SW480 (cell line): Measurements from ENCODE around the gene MED13L.
"Not testable (repeated sequence)": the region's sequence is repeated elsewhere in the genome, so short reads cannot be mapped to it uniquely, and the experiment has no call there.

Source experiments
- DNase-seq: peaks from one replicate; pipeline ENCODE4 v3.0.0-alpha.2; 2016; ENCODE audit warnings: low spot score

Gene MED13L

DNA sequence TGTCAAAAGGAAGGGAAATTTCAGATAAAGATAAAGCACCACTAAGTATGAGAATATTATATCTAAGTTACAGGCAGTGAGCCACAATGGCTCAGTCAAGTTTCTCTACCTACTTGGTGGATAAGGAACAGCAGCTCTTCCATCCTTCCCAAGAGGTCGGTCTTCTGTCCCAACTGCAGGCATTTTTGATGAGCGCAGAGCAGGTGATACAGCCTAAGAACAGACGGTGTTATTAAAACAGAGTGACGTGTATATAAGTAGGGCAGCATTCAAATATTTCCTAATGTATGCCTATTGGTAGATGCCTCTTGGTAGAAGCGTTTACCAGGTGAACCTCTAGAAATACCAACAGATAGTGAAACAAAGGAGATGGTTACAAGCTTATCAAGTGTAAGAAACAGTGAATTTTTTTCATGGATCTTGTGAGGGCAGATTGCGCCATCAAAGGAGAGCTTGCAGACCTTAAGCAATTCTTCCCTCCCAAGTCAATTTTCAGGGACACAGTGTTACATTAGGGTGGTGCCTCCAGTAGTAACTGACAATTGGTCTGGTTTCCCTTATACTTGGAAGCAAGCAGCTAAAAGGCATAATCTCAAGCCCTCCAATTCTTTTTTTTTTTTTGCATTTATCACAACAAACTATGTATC, 274.5 kb downstream of the MED13L start:
- DNase-seq, result no peak

DNA sequence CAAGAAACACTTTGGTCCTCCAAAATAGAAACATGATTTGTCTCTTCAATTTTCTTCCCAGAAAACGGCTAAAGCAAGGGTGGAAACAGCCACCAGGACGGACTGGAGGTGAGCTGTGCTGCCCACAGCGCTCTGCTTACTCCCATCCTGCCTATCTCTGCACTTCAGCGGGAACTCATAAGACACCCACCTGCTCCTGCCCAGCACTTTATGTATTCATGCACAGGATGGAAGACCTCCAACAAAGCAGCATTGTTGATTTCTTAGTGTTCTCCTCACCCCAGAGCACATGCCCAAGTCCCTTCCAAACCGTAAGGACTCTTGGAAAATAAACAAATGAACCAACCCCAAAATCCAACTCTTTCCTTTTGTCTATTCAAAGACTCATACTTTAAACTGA, 277.2 kb downstream of the MED13L start:
- DNase-seq, result peak; percentile 44

DNA sequence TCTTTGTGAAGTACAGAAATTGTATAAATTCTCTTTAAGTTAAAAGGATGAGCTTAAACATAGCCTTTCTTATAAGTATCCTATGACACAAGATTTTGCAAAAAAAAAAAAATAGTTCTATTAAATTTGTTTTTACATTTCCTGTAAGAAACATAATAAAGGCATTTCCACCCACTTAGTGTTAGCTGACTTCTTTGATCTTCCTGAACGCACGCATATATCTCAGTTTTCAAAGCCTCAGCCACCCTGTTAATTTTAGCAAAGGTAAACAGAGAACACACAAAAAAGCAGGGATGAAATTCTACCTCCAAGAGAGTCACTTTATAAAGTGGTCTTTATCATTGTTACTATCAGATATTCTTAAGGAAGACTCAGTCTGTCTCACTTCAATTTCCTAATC, 277.9 kb downstream of the MED13L start:
- DNase-seq, result peak; percentile 42

DNA sequence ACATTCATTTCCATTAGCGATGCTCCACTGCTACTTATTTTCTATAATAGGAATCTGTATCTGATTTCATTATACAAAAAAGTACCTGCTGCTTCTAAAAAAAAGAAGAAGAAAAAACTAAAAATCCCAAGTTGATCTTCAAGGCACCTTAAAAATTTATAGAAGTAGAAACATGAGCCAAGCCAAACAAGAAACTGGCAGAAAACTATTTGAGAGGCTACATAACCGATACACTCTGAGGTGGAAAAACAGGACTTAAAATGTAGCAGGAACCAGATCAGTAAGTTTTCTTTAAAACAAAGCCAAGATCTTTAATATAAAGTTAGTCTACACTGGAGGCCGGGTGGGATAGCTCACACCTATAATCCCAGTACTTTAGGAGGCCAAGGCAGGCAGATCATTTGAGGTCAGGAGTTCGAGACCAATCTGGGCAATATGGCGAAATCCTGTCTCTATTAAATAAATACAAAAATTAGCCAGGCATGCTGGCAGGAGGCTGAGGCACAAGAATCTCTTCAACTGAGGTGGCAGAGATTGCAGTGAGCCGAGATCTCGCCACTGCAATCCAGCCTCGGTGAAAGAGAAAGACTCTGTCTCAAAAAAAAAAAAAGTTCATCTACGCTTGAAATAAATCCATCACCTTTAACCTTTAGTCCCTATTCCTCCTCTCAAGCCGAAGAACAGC, 278.6 kb downstream of the MED13L start:
- no peak for DNase-seq

DNA sequence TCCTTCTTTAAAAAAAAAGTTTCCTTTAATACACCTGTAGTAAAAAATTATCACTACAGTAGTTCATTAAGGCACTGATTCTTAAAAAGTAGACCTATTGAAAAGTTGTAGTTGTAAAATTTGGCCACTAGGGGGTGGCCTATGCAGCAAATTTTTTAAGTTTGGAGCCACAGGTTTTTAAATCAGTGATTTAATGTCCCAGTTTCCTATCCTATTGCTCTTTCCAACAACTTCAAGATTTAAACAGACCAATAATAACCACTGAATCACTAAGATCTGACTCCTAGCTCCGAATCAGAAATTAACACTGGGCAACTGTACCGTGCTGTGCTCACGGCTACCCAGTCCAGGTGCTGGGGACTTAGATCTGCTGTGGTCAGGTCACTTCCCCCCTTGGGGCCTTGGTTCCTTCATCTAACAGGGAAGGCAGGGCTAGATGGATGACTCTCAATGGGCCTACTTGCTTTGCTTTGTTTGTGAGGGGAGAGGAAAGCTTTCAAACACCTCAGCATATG, 279.3 kb downstream of the MED13L start:
- peak; percentile 54 for DNase-seq

DNA sequence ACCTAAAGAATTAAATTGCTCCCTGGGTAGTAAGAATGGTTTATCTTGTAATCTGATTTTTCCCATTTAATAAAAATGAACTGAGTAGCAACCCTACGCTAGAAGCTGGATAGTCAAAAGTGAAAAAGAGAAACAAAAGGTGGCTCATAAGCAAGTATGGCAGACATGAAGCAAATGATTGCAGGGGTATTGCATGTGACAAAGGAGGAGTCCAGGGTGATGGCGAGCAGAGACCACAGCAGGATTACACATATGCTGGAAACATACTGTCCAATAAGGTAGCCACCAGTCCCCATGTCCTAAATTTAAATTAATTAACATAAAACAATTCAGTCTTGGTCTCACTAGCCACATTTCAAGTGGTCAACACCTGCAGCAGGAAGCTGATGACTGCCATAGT, 283.8 kb downstream of the MED13L start:
- DNase-seq, result no peak

DNA sequence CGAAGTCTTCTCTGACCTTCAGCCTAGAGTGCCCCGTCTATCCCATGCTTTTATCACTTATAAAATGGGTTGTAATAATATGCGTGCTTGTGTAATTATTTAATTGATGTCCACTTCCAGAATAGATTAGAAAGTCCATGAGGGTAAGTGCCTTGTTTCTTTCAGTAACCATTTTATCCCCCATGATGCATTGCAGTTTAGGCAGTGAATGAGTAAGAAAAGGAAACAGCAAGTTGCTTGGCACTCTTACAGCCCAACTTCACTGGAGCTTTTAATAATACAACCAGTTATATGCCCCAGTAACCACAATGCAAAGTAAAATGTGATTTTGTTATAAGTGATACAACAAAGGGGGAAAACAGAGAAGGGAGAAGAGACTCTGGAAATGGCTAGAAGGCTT, 287.3 kb downstream of the MED13L start:
- no peak for DNase-seq

DNA sequence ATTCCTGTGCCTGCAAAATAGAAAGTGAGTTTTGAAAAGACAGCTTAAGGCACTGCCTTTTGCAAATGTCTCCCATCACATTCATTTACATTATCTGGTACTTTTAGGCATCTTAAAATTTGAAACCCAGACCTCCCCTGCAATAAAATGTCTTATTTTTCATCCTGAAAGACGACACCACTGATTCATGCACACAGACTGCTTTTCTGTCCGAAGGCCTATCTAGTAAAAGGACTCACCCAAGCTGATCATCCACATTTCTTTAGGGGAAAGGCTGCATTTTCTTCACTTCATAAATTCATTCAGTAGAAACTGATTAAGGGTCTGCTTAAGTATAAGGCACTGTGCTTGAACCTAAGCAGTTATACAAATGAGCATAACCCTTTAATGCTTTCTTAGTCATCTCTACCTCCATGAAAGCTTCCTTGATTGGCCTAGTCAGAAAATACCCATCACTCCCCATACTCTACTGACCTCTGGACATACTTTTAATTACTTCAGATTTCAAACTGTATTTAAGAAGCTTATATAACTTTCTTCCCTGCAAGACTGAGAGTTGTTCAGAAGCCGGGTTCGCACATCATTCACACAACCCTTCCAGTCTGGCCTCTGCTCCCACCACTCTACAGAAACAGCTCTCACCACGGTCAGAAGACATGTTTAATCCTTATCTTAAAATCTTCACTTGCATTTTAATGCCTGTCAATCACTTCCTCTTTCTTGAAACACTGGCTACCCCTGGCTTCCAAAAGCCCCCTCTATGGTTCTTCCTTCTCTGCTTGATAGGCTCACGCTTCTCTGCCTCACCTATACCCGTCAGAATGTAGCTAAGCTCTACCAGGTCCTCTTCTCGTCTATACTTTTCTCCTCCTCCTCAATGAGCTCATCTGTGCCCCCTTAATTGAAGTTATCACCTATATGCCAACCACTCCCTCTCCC, 288.6 kb downstream of the MED13L start:
- no peak for DNase-seq

DNA sequence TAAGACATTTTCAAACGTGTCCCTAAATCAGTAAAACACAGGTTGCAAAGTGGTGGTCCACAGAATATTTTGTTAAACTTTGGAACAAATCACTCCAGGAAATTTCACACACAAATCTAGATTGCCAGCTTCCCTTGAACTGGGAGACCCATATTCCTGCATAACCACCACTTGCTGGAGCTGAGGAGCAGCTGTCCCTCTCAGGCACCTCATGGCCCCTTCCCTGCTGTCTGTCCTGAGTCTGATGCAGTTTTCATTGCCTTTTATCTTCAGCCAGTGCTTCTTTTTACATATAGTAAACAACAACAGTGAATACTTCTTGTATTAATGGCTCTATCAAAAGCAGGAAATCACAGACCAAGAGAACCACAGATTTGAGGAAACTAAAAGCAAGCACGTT, 289.3 kb downstream of the MED13L start:
- no peak for DNase-seq

DNA sequence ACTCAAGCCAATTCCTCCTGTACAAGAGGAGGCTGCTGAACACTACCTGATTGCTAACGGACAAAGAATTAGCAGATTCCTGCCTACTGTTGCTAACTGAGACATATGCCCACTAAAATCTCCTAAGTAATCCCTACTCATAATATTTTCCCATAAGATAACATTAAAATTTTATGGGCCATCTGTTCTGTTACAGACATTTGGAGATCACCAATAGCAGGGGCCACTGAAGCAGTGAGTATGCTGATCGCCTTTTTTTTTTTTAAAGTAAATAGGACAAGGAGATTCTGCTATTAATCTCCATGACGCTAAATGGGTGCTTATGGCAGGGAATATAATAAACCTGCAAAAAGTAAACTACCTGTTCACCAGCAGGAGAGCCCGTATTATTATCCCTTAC, 292.9 kb downstream of the MED13L start:
- no peak for DNase-seq

DNA sequence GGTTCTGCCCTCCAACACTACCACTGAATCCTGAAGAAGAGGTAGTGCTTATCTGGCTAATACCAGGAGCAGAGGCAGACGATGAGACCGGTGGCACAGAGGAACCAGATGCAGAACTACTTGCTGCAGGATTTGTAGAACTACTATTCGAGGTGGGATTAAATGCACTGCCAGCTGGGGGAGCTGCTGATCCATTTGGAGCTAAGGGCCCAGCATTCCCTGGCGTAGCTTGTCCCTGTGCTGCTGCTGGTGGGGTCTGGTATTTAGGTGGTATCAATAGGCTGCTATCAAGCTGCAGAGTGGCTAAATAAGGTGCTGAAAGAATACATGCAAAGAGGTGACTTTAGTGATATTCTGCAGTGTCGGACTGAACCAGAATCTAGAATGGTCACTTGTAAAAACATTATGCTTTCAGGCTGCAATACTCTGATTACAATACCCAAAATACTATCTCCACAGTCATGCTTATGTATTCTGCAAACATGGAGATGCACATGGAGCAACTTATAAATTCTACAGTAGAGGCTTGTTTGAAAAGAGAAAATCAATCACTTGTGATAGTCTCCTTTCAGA, 294.2 kb downstream of the MED13L start:
- no peak for DNase-seq

DNA sequence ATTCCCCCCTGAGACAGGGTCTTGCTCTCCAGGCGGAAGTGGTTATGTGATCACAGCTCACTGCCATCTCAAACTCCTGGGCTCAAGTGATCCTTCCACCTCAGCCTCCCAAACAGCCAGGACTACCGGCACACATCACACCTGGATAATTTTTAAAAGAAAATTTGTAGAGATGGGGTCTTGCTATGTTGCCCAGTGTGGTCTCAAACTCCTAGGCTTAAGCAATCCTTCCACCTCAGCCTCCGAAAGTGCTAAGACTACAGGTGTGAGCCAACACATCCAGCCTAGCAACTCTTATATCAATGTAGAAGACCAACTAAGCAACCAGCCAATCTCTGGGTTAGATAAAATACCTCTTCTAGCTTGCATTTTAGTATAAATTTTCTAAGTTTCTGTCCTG, 297.2 kb downstream of the MED13L start:
- no peak for DNase-seq

DNA sequence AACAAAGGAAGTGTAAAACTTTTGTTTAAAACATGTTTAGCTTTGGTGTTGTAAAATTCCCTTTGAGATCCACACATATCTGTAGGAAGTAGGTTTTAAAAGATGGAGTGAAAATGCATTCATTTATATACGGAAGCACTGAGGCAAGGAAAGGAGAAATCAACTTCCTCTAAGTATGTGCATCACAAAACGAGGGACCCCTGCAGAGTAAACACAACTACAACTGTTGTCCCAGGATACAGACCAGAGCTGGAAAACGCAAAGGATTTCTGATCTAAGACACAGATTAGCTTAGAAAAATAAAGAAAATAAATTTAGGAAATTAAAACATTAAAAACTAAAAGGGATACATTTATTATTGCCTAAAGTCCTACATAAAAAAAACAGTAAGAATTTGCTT, 297.6 kb downstream of the MED13L start:
- no peak for DNase-seq

DNA sequence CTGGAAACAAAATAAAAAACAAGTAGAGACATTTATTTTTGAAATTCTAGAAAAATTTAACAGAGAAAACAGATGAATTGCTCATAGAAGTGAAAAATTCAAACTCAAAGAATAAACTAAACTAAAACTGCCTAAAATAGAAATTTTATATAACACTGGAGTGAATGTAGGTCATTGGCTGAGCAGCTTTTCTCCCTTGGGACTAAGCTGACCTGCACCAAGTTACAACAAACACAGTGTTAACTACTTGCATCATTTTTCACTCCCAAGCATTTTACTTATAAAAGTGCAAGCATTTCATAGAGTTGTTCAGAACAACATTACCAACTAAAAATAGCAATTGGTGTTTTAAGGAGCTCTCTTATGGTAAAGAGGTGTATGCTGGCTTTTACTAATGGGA, 298.1 kb downstream of the MED13L start:
- no peak for DNase-seq

DNA sequence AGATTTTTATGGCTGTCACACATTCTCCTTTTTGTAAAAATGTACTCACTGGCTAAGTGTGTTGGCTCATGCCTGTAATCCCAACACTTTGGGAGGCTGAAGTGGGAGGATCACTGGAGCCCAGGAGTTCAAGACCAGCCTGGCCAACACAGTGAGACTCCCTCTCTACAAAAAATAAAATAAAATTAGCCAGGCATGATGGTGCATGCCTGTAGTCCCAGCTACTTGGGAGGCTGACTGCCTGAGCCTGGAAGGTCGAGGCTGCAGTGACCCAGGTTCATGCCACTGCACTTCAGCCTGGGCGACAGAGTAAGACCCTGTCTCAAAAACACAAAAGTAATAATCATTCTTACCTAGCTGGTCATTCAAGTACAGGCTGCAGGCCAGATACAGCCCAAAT, 300.7 kb downstream of the MED13L start:
- not testable (repeated sequence) for DNase-seq

DNA sequence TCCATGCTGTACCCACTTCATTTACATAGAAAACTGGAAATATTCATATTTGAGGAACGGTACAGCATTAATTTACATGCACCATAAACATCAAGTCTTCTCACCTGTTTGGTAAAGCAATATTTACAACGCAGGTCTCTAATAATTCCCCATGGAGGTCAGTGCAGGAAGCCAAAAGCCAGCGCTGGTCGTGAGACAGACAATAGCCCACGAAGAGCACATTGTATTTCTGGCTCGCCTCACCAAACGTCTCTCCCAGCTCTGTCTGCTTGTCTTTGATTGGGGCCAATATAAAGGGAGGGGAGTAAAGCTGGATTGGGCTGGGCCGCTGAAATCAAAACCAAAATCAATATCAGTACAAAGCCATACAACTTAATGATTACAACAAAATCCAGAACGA, 302.1 kb downstream of the MED13L start:
- DNase-seq, result no peak

DNA sequence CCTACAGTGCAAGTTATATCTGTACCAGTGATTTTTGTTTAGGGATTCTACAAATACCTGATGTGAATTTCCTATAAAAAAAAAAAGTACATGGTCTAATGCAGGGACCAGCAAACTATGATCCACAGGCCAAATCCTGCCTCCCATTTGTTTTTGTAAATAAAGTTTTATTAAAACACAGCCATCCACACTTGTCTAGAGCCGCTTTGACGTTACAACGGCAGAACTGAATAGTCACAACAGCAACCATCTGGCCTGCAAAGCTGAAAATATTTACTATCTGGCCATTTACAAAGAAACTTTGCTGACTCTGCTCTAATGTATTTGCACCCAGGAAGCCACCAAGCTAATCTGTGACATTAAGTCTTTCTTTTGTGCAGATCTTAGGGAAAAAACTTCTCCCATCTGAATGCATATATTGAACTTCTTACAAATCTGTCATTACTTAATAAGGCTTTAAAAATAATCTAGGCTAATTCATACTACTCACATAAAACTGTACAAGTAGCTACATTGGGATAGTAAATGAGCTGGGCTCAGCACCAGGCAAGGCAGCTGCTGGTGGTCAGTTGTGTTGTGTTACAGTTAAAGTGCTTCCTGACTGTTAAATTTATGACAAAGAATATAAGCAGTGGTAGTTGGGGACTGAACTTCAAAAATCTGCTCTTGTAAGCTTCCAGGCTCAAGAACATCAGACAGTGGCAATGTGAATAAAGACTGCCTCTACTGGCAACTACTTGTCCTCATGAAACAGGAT, 303.3 kb downstream of the MED13L start:
- DNase-seq, result no peak

DNA sequence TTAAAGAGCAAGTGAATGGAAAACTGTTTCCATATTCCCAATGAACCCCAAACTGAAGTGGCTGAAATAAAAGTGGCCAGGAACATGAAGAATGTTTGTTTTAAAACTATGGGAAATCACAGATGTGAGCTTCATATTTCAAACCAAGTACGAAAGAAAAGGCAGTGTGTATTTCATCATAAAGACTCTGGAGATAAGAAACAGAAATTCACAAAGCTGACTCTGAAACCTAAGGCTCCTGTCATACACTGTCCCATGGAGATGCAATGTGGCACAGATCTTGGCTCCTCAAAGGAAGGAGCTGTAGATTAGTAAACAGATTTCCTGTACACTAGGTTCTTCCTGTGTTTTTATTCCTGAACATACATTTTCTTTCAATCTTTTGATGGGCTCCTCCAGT, 304.4 kb downstream of the MED13L start:
- DNase-seq, result no peak

DNA sequence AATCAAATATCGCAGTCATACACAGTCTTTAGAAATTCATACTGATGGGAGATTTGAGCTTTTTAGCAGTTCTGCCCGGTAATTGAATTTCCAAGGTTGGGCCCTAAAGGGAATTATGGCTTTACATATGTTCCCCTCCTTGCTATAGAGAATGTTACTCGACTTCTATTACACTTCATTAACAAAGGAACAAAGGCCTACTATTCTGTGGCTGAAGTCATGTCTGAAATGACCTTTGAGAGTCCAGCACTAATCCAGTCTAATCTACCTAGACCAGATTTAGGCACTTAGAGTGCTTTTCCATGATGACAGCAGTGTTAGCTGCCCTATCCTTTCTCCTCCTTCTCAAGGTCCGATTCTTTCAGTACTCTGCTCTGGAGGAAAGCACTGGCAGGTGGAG, 305.3 kb downstream of the MED13L start:
- no peak for DNase-seq

DNA sequence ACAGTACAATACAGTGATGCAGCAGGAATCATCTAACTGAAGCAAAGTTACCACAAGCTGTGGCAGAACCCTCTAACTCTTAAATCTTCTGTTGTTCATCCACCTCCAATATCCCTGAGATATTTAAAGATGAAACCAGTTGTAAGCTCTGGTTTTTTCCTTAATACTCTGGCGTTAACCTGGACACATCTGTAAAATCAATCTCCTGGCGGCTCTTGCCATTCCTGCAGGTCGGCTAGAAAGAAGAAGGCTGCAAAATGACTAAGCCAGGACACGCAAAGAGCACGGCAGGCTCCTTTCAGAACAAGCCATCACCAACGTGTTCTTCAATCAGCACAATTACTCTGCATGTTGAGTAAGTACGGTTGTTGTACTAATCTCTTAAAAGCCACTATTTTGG, 309.3 kb downstream of the MED13L start:
- DNase-seq, result no peak

DNA sequence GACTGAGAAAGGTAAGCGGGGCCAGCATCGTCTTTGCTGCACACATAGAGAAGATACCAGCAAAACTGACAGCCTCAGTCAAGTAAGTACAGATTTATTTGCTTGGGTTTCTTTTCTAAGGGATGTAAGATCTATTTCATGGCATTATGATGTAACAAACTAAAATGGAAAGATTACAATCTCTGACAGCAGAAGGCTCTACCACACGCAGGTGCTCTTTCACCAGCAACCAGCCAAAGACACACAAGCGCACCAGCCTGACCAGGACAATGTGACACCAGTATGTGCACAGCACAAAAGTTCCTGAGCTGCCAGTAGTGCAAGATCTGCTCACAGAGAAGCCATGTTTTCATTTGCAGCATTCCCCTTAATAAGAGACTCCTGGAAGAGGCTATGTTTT, 311.1 kb downstream of the MED13L start:
- no peak for DNase-seq

DNA sequence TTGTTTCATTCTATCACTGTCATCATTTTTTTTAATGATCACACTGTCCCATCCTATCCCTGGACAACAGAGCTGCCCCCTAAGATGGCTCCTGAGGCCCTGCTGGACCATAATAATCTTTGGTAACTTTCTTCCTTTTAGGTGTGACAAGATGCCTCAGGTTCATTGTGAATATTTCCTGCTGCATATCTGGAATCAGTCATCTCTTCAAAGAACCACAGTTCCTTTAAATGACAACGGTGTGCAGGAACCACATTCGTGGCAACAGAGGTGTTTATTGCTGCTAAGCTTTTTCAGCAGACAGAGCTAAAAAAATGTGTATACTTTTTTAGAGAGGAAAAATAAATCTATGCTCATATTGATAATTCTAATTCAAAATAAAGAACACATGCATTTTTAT, 312.9 kb downstream of the MED13L start:
- DNase-seq, result no peak
